Heart left ventricle (tissue), 16 donors: ENCODE results near the gene NOS1AP. TPM values are rescaled to one million over a fixed set of nuclear protein-coding genes. Genes with fewer than 3 reads are reported as not detected.
"Not testable (repeated sequence)": the region's sequence is repeated elsewhere in the genome, so short reads cannot be mapped to it uniquely, and the experiment has no call there.

ENCODE experiments used
- ATAC-seq, 4 donors: fragments of 200-7000 bp; cut with Tn5 transposase; one replicate each; pipeline ENCODE4 v1.9.1; 2020 to 2022; ENCODE audit warnings: moderate library complexity in 4 of 4, mild to moderate bottlenecking in 3 of 4, moderate number of reproducible peaks in 1 of 4
- DNase-seq, 5 donors: peaks; one replicate each; pipeline ENCODE4 v3.0.0-alpha.2; 2020
- H3K27ac ChIP-seq, 12 donors: fragments of 200-600 bp; sonication (generic) in 4 of 12; one replicate each; pipeline versions ENCODE4 v1.5.0 to v1.8.0; 2016 to 2022; ENCODE audit warnings: mild to moderate bottlenecking in 2 of 12
- H3K27me3 ChIP-seq, 9 donors: fragments of 200-600 bp; sonication (generic) in 2 of 9; one replicate each; pipeline versions ENCODE4 v1.5.1 to v1.8.0; 2016 to 2022; ENCODE audit warnings: mild to moderate bottlenecking in 3 of 9
- H3K36me3 ChIP-seq, 9 donors: fragments of 200-600 bp; sonication (generic) in 2 of 9; one replicate each; pipeline versions ENCODE4 v1.5.0 to v1.8.0; 2018 to 2022; ENCODE audit warnings: mild to moderate bottlenecking in 2 of 9
- H3K4me1 ChIP-seq, 12 donors: fragments of 200-600 bp; sonication (generic) in 4 of 12; one replicate each; pipeline versions ENCODE4 v1.5.0 to v1.8.0; 2016 to 2022; ENCODE audit warnings: mild to moderate bottlenecking in 3 of 12
- H3K4me3 ChIP-seq, 12 donors: fragments of 200-600 bp; sonication (generic) in 4 of 12; one replicate each; pipeline versions ENCODE4 v1.5.0 to v1.8.0; 2017 to 2022; ENCODE audit warnings: mild to moderate bottlenecking in 9 of 12, moderate library complexity in 4 of 12
- H3K9me3 ChIP-seq, 12 donors: fragments of 200-600 bp; sonication (generic) in 4 of 12; one replicate each; pipeline versions ENCODE4 v1.5.0 to v1.8.0; 2016 to 2022; ENCODE audit warnings: mild to moderate bottlenecking in 1 of 12
- CTCF ChIP-seq, 12 donors: fragments of 200-600 bp; sonication (generic) in 4 of 12; IDR thresholded peaks; one replicate each; pipeline versions ENCODE4 v1.5.0 to v1.8.0; 2018 to 2022; ENCODE audit warnings: antibody characterized with exemption in 12 of 12, mild to moderate bottlenecking in 5 of 12
- POLR2A ChIP-seq, 2 donors: fragments of 450-650 bp; IDR thresholded peaks; one replicate each; pipeline ENCODE4 v1.6.1; 2017; ENCODE audit warnings: antibody characterized with exemption in 2 of 2, mild to moderate bottlenecking in 2 of 2, moderate library complexity in 2 of 2
- WGBS, 4 donors: extraction: QIAGEN DNeasy Blood & Tissue Kit in 2 of 4; methylation state at CpG; one replicate each; pipeline versions ENCODE4 v1.1.5 to v1.1.7; 2013 to 2018; 5-methylcytosine and 5-hydroxymethylcytosine counted together
- intact Hi-C, 10 donors: fragments of 100-400 bp; cut with DNase I; formaldehyde crosslinking; loops; one replicate each; pipeline versions ENCODE4 v1.11.1 to v1.14.2; 2022
- polyA plus RNA-seq, 2 donors: library from polyadenylated mRNA; stranded (reverse); fragments of 200-250 nt; gene quantifications; one replicate each; pipeline ENCODE4 v1.2.3, GENCODE V29; 2013
- total RNA-seq, 9 donors: library from RNA; depleted of rRNA in 2 of 9; stranded (reverse); fragments of >200 nt in 2 of 9; fragmentation: NEBNext Ultra II Directional in 3 of 9; extraction: Animal tissue kit (Norgen Biotek cat#: 25700) in 3 of 9; gene quantifications; one replicate each; pipeline versions ENCODE4 v1.1.0 to v1.2.4, GENCODE V29; 2016 to 2023
- donor health status: ischemic (EF 13 %, LVEDD 7.1; RV severe dilation, severe dysfunction).
- donor health status: healthy with polysubstance abuse.
- donor health status: DM: no; HTN: yes; CAD: no.
- donor health status: DM: no; HTN: no; CAD: no.
- donor health status: ischemic (EF 25% LVEDD 6.9; RV normal size, moderate dysfunction).
- donor health status: ischemic (EF 25% LVEDD 5.7; RV mildly dilated, moderate dysfunction).
- donor health status: healthy.
- donor health status: DM: yes; HTN: yes; CAD: no.
- donor health status: ischemic (EF 35%, LVEDD 5.7; RV mildly dilated, moderate dysfunction).
- donor health status: nonischemic (EF 11% LVEDD 7.7; RV severe dilation, severe dysfunction).
- donor health status: DM: yes; HTN: yes; CAD: no.
- donor health status: PGD.
- donor health status: ischemic (EF 29% LVEDD 5.4; RV normal size, mild dysfunction).
- donor health status: nonischemic (EF 23%, LVEDD 6.1; RV moderate dilation, normal function).

NOS1AP gene
- total and polyA plus RNA-seq, 11 donors, result 1.1 to 6.4 (median 4.3) TPM

- peaks cover 0 to 3% (median 0%) of the 10 kb centered on the region in 9 donors for H3K36me3 ChIP-seq
- ATAC-seq, result no peak
- H3K27ac ChIP-seq, result no peak overlapping the region
- peaks cover 0 to 12% (median 0%) of the 10 kb centered on the region in 12 donors for H3K4me1 ChIP-seq
- TF ChIP-seq POLR2A (IDR thresholded peaks at IDR 0.05), result no peak
- TF ChIP-seq CTCF (IDR thresholded peaks at IDR 0.05), result no peak
- WGBS, 4 donors, result 79 to 83% (median 82%) methylated on average over 6 of the region's 6 CpGs
- intact Hi-C loops, result loop anchor here in 1 of 10 donors (5.0 kb wide), 1 partner anchor 49 kb away; no protein-coding TSS in a partner anchor
- H3K9me3 ChIP-seq, result no peaks in the 10 kb centered on the region
- H3K27me3 ChIP-seq, result no peaks in the 10 kb centered on the region
- H3K4me3 ChIP-seq, result no peak overlapping the region
- DNase-seq, result no peak
These were observed 281.9 kb downstream of the NOS1AP start for GRCh38 chr1:162351246-162351842.

- intact Hi-C loops, result loop anchor here in 1 of 10 donors (5.0 kb wide), 1 partner anchor 50 kb away; no protein-coding TSS in a partner anchor
- WGBS, 4 donors, result 67 to 96% (median 80%) methylated on average over 3 to 4 of the region's 4 CpGs
- not testable (repeated sequence) for ATAC-seq, H3K27ac ChIP-seq, H3K4me3 ChIP-seq, DNase-seq, H3K36me3 ChIP-seq, H3K9me3 ChIP-seq, H3K27me3 ChIP-seq
- peaks cover 0 to 12% (median 0%) of the 10 kb centered on the region in 12 donors for H3K4me1 ChIP-seq
These were observed 282.4 kb downstream of the NOS1AP start for GRCh38 chr1:162351874-162352273.

- intact Hi-C loops, result loop anchor here in 1 of 10 donors (5.0 kb wide), 1 partner anchor 51 kb away; no protein-coding TSS in a partner anchor
- 84 to 89% (median 85%) methylated on average over 9 of the region's 9 CpGs for WGBS, 4 donors
- peaks cover 0 to 7% (median 0%) of the 10 kb centered on the region in 9 donors for H3K36me3 ChIP-seq
- DNase-seq (no peak), ATAC-seq (no peak)
- peaks cover 0 to 15% (median 0%) of the 10 kb centered on the region in 12 donors for H3K4me1 ChIP-seq
- H3K27me3 ChIP-seq, result no peaks in the 10 kb centered on the region
- TF ChIP-seq CTCF (IDR thresholded peaks at IDR 0.05) (no peak), POLR2A (IDR thresholded peaks at IDR 0.05) (no peak)
- no peaks in the 10 kb centered on the region for H3K9me3 ChIP-seq
- H3K27ac ChIP-seq, result no peak overlapping the region
- no peak overlapping the region for H3K4me3 ChIP-seq
These were observed 283.6 kb downstream of the NOS1AP start for GRCh38 chr1:162353078-162353477.

DNA sequence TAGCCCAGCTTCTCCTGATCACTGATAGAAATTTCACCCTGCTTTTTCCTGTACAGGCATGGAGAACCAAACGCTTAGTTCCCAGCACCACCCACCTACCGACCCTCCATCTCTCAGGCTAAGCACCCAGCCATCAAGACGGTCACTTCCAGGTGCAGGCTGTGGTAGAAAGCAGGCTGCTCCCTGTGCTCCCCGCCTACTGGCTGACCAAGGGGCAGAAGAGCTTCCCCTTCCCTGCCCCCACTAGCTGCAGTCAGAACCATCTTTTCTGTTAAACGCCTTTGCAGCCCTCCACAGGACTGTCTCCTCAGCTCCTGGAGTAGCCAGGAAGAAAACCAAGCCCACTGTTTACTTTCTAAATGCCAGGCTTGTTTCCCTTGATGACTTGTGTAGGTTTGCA is 284.2 kb downstream of the NOS1AP start:
- WGBS, 4 donors, result 74 to 88% (median 79%) methylated on average over 5 of the region's 5 CpGs
- peaks cover 0 to 15% (median 0%) of the 10 kb centered on the region in 12 donors for H3K4me1 ChIP-seq
- H3K4me3 ChIP-seq, result no peak overlapping the region
- DNase-seq (no peak), ATAC-seq (no peak)
- H3K36me3 ChIP-seq, result peaks cover 0 to 7% (median 0%) of the 10 kb centered on the region in 9 donors
- TF ChIP-seq CTCF (IDR thresholded peaks at IDR 0.05), result no peak
- TF ChIP-seq POLR2A (IDR thresholded peaks at IDR 0.05), result no peak
- H3K27ac ChIP-seq, result no peak overlapping the region
- intact Hi-C loops, result loop anchor here in 1 of 10 donors (5.0 kb wide), 1 partner anchor 51 kb away; no protein-coding TSS in a partner anchor
- H3K27me3 ChIP-seq, result no peaks in the 10 kb centered on the region
- H3K9me3 ChIP-seq, result no peaks in the 10 kb centered on the region
